HepG2 (cell line): Measurements from ENCODE around the gene FOXA3.

Experiments
- BCLAF1 ChIP-seq: fragments of 450-650 bp; IDR thresholded peaks from 2 replicates; pipeline ENCODE4 v1.6.1; 2017; ENCODE audit warnings: mild to moderate bottlenecking
- CTCF ChIP-seq: sonication (generic); formaldehyde crosslinking; IDR thresholded peaks from 2 replicates; pipeline ENCODE4 v1.5.0; 2020; ENCODE audit warnings: mild to moderate bottlenecking, missing genetic modification reagents, moderate library complexity
- MEIS1 ChIP-seq: sonication (generic); formaldehyde crosslinking; IDR thresholded peaks from 2 replicates; pipeline ENCODE4 v1.9.0; 2021; ENCODE audit warnings: mild to moderate bottlenecking, missing genetic modification reagents, moderate library complexity, borderline replicate concordance
- POLR2G ChIP-seq: fragments of 200-400 bp; formaldehyde crosslinking; IDR thresholded peaks from 2 replicates; pipeline ENCODE4 v1.6.1; 2018; ENCODE audit warnings: mild to moderate bottlenecking, low read depth, low read length, moderate library complexity
- RBFOX2 ChIP-seq: fragments of 200-400 bp; formaldehyde crosslinking; IDR thresholded peaks from 2 replicates; pipeline ENCODE4 v1.6.1; 2017; ENCODE audit warnings: low read depth, mild to moderate bottlenecking, low read length
- SAP130 ChIP-seq: IDR thresholded peaks from 2 replicates; pipeline ENCODE4 v1.6.1; 2016; ENCODE audit warnings: low read depth
- SP2 ChIP-seq: sonication (generic); formaldehyde crosslinking; IDR thresholded peaks from 2 replicates; pipeline ENCODE4 v1.5.1; 2020; ENCODE audit warnings: mild to moderate bottlenecking, missing genetic modification reagents
- ZNF619 ChIP-seq: sonication (generic); formaldehyde crosslinking; IDR thresholded peaks from 2 replicates; pipeline ENCODE4 v1.4.0; 2020; ENCODE audit warnings: mild to moderate bottlenecking, missing genetic modification reagents
- ZNF660 ChIP-seq: sonication (generic); formaldehyde crosslinking; IDR thresholded peaks from 2 replicates; pipeline ENCODE4 v1.5.1; 2020; ENCODE audit warnings: mild to moderate bottlenecking, low read depth, missing genetic modification reagents, borderline replicate concordance

GRCh38 chr19:45872095-45872919 lies 8.2 kb downstream of the FOXA3 start:
- TF ChIP-seq CTCF = no peak
- no peak for TF ChIP-seq POLR2G
- no peak for TF ChIP-seq ZNF619 (CRISPR knock-in tag)
- TF ChIP-seq MEIS1 (CRISPR knock-in tag) = no peak
- no peak for TF ChIP-seq BCLAF1
- no peak for TF ChIP-seq SP2 (CRISPR knock-in tag)
- peak; percentile 87 for TF ChIP-seq RBFOX2
- TF ChIP-seq ZNF660 (CRISPR knock-in tag) = no peak
- TF ChIP-seq SAP130 (CRISPR knock-in tag) = no peak
